Fibroblast of the aortic adventitia (primary cell): ENCODE measurements around the gene NPIPB6. TPM values are rescaled to one million over a fixed set of nuclear protein-coding genes. Genes with fewer than 3 reads are reported as not detected.

Experiments used
- DNase-seq: peaks from one replicate; pipeline ENCODE4 v3.0.0-alpha.2; 2010; ENCODE audit warnings: low read depth
- H3K4me3 ChIP-seq: 2 replicates; pipeline ENCODE4 v1.5.1; 2011; ENCODE audit warnings: low read depth, mild to moderate bottlenecking, control low read depth, low read length, moderate library complexity
- CTCF ChIP-seq: IDR thresholded peaks from 2 replicates; pipeline ENCODE4 v1.5.1; 2011; ENCODE audit warnings: mild to moderate bottlenecking, low read length, control low read depth, inconsistent platforms; ENCODE audit not compliant: insufficient read depth
- total RNA-seq: library from RNA; depleted of rRNA; stranded (reverse); fragments of >200 nt; gene quantifications from 2 replicates; pipeline ENCODE4 v1.2.3, GENCODE V29; 2012; ENCODE audit warnings: low replicate concordance

The NPIPB6 gene
- total RNA-seq, 1 donor: not detected

DNA sequence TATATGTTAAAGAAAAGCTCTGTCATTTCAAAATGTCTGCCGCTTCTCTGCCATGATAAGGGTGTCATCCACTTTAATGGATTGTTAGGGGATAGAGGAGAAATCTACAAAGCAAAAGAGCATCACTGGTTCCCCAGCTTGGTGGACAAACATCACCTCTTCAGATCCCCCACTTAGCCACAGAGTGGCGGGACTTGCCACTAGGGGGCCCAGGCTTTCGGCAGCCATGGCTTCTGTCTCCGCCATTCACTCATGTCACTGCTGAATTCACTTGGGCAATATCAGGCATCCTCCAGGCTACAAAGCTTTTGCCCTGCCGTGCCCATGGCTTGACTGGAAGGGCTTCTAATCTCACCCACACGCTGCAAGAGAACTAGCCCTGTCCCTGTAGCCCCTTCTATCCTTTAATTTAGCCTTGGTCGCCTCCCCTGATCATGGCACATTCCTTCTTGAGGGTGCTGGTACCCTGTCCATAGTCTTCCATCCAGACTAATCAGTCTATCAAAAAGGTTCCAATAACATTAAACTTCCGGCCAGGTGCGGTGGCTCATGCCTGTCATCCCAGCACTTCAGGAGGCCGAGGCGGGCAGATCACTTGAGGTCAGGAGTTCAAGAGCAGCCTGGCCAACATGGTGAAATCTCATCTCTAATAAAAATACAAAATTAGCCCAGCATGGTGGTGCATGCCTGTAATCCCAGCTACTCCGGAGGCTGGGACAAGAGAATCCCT lies 36.3 kb downstream of the NPIPB6 start:
- peak; percentile 37 for DNase-seq
- TF ChIP-seq CTCF: peak; percentile 82

DNA sequence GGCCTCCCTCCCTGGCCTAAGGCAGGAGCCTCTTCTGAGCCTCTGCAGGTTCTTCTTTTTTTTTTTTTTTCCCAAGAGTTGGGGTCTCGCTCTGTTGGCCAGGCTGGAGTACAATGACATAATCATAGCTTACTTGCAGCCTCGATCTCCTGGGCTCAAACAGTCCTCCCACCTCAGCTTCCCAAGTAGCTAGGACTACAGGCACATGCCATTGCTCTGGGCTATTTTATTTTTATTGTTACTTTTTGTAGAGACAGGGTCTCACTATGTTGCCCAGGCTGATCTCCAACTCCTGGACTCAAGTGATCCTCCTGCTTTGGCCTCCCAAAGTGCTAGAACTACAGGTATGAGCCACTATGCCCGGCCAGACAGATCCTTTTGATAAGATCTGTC lies 38.4 kb downstream of the NPIPB6 start:
- DNase-seq: no peak
- H3K4me3 ChIP-seq: no peak overlapping the region
- no peak for TF ChIP-seq CTCF

More for the DNA sequence above, 36.3 kb downstream of the NPIPB6 start:
- H3K4me3 ChIP-seq: no peak overlapping the region

- H3K4me3 ChIP-seq: no peak overlapping the region
- no peak for DNase-seq
- no peak for TF ChIP-seq CTCF
Observed at GRCh38 chr16:28324235-28324886, 38.9 kb downstream of the NPIPB6 start.

GRCh38 chr16:28321700-28322411 lies 41.5 kb downstream of the NPIPB6 start:
- H3K4me3 ChIP-seq: no peak overlapping the region
- DNase-seq: peak; percentile 22
- TF ChIP-seq CTCF: peak; percentile 85

DNA sequence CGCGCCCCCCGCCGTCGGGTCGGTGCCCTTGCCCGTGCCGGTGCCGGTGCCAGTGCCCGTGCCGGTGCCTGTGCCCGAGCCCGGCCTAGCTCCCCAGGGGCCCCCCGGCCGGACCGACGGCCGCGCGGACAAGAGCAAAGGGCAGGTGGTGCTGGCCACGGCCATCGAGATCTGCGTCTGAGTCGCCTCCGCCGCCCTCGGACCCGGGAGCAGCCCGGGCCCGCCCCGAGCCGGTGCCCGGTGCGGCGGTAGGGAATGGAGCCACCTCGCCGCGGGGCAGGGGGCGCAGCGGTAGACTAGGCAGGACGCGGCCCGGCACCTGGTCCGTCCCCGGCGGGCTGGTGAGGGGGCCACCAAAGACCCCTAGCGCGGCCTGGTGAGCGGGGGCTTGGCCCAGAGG lies 42.6 kb downstream of the NPIPB6 start:
- H3K4me3 ChIP-seq: no peak overlapping the region
- no peak for DNase-seq
- no peak for TF ChIP-seq CTCF

DNA sequence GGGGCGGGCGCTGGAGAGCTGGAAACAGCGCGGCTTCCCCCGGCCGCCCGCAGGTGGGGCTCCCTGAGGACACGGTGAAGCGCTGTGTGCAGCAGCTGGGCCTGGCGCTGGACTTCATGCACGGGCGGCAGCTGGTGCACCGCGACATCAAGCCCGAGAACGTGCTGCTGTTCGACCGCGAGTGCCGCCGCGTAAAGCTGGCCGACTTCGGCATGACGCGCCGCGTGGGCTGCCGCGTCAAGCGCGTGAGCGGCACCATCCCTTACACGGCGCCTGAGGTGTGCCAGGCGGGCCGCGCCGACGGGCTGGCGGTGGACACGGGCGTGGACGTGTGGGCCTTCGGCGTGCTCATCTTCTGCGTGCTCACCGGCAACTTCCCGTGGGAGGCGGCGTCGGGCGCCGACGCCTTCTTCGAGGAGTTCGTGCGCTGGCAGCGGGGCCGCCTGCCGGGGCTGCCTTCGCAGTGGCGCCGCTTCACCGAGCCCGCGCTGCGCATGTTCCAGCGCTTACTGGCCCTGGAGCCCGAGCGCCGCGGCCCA lies 43.2 kb downstream of the NPIPB6 start:
- DNase-seq: no peak
- no peak for TF ChIP-seq CTCF
- H3K4me3 ChIP-seq: no peak overlapping the region
